ENCODE data around the gene GSTT4.
"Not testable (repeated sequence)": the region's sequence is repeated elsewhere in the genome, so short reads cannot be mapped to it uniquely, and the experiment has no call there.

The GSTT4 gene

DNA sequence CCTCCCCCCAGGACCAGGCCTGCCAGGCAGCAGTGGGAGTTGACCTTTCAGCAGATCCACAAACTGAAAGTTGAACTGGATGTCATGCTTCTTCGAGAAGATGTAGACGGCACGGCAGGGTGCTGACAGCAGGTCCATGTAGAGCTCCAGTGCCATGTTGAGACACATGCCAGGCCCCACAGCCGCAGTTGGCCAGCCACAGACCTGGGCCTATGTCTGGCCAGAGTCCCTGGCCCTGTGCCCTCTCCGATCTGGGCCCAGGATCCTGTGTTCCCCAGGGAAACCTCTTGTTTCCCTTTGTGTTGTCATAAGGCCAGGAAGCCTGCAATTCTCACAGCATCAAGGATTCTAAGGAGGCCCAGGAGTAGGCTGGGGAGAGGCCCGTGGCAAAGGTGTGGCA, at the start of gene GSTT4:
Gene GSTT4 (minus strand): TSS at position 253 of the 400 bp plus-strand sequence. CDS start 97 bp downstream, at position 156.
- DNase-seq (ENCODE audit: low read depth): no peak

DNA sequence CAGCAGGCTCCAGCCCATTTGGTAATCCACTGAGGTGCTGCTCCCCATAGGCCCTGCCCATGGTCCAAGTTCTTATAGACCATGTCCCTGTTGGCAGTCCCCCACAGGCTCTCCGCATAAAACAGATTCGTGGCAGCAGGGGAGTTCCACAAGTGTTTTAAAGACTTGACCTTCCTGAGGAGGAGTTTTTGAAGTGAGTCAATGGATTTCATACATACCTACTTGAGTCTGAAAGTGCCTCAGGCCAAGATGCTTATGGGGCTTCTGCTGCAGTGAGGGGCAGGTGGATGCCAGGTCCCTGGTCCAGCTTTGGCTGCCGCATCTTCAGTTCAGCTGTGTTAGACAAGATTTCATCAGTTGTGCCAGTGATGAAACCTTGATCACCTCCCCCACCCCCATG, 49.1 kb upstream of the GSTT4 start:
- no peak for DNase-seq (ENCODE audit: low read depth)

DNA sequence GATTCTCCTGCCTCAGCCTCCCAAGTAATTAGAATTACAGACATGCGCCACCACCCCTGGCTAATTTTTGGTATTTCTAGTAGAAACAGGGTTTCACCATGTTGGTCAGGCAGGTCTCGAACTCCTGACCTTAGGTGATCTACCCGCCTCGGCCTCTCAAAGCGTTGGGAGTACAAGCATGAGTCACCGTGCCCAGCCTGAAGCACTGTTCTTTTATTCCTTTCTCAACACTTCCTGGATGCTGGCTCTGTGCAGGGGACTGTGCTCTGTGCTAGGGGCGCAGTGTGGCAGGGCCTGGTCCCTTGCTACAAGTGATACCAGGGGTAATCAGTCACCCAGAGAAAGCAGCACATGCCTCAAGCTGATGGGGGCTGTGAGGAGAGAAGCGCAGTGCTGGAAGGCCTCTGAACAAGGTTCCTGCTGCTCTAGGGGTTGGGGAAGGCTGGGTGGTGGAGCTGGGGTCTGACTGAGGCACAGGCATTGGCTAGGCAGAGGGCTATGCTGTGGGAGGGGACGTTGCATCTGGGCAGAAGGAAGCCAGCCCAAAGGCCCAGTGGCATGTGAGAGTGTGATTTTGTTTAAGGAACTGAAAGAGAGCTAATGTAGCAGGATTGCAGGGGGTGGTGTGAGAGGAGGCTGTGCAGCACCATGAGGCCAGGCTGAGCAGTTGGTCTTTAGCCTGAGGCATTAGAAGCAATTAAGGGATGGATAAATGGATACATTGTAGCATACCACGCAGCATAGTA, 48.4 kb upstream of the GSTT4 start:
- no peak for DNase-seq (ENCODE audit: low read depth)

DNA sequence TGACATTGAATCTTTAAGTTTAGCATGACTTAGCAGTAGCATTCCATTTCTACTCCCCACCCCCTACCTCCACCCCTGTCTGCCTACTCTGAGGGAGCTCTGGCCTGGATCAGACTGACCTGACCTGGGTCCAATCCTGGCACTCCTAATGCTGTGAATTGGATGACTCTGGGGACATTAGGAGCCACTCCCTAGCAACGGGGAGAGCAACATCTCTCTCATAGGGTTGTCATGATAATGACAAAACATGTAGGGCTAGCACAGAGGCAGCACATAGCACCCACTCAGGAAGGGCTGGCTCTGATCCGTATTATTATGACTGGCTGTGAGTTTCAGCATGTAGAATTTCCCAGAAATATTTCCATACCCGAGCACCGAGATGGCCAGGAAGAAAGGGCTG, 46.3 kb upstream of the GSTT4 start:
- no peak for DNase-seq (ENCODE audit: low read depth)

DNA sequence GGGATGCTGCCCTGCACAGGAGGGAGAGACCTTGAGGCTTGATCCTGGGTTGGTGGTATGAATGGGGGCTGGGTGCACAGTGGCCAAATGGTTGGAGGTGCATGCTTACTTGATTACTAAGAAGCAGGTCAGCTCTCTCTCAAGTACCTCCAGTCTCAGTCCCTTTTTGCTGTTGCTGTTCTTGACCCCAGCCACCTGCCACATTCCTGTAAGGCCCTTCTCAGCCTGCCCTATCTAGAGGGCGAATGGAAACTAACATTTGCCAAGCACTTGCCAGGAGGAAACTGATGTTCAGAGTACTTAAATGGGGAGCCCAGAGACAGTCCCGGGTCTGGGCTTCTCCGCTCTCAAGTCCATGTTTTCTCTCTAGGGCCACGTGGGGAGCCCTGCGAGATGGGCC, 45.8 kb upstream of the GSTT4 start:
- DNase-seq (ENCODE audit: low read depth): no peak

DNA sequence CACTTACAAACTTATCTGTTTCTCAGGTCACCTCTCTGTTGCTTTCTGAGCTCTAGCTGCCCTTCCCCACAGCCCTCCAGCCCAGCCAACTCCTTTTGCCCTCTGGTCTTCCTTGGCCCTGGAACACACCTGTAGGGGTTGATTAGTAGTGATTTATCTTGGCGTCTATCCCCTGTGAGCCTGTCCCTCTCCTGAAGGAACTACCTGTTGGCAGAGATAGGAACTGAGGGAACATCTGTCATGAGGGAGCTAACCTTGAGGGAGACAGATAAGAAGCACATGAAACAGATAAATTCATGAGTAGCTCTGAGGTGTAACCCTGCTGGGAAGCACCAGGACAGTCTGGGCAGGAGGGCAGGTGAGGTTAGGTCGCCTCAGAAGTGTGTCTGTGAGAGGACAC, 44.7 kb upstream of the GSTT4 start:
- DNase-seq (ENCODE audit: low read depth): no peak

DNA sequence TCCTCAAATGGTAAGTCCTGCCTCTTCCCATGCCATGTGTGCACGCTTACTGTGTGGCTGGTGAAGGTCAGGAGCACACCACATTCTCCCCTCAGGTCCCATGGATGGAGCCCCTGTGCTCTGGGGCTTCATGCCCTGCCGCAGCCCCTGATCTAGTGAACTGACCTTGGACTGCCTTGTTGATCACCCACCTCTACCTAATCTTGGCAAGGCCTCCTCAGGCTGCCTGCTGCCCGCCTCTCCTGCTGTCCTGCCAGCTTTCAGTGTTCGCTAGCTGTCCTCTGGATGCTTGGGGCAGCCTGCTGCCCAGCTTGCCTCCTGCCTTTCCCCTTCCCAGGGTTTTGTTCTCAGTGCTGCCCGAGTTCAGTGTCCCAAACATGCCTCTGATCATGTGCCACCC, 44.0 kb upstream of the GSTT4 start:
- DNase-seq (ENCODE audit: low read depth): no peak

DNA sequence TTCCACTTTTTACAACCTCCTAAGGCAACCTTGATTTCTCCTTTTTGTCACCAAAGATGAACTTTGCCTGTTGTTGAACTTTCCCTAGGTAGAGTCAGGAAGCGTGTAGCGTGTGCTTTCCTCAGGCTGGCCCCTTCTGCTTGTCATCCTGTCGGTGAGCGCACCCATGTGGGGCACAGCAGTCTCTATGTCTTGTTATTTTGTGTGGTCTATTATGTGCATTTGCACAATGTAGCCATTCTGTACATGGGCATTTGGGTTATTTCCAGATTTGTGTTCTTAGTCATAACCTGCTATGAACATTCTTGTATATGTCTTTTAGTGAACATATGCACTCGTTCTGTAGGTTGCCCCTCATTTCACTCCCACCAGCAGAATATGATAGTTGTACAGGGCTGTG, 40.8 kb upstream of the GSTT4 start:
- no peak for DNase-seq (ENCODE audit: low read depth)

DNA sequence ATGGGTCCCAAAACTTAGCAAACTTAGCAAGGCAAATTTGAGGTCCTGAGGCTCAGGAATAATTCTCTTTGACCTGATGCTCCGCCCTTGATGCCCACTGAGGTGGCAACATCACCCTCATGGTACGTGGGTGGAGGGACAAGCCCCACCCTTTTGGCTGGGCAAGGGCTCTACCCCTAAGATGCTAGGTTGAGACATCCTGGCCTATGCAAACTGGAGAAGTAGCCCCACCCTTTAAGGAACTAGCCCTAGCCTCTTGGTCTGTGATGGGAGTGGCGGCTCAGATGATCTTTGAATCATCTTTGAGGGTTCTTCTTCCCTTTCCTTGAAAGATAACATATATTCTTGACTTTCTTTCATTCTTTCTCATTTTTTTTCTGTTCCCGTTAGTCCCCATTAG, 38.7 kb upstream of the GSTT4 start:
- no peak for DNase-seq (ENCODE audit: low read depth)

DNA sequence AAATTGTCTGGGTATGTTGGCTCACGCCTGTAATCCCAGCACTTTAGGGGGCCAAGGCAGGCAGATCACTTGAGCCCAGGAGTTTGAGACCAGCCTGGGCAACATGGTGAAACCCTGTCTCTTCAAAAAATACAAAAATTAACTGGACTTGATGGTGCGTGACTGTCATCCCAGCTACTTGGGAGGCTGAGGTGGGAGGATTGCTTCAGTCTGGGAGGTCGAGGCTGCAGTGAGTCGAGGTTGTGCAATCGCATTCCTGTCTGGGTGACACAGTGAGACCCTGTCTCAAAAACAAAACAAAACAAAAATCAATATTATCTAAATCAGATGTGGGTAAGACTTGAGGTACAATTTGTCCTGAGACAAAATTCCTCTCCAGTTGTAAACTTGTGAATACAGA, 38.2 kb upstream of the GSTT4 start:
- not testable (repeated sequence) for DNase-seq (ENCODE audit: low read depth)

DNA sequence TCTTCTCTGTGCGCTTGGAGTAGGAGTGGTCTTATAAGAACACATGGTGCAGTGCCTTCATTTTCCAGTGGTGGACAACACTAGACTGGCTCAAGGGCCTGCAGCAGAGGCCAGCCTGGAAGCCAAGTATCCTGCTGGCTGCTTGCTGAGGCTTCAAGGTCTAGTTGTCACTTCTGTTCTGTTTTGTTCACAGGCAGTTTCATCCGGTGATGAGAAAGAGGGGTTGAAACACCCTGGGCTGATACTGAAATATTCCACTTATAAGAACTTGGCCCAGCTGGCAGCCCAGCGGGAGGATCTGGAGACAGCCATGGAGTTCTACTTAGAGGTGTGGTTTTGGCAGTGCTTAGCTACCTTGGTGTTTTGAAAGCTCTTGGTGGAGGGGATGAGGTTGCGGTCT, 35.7 kb upstream of the GSTT4 start:
- DNase-seq (ENCODE audit: low read depth): no peak

DNA sequence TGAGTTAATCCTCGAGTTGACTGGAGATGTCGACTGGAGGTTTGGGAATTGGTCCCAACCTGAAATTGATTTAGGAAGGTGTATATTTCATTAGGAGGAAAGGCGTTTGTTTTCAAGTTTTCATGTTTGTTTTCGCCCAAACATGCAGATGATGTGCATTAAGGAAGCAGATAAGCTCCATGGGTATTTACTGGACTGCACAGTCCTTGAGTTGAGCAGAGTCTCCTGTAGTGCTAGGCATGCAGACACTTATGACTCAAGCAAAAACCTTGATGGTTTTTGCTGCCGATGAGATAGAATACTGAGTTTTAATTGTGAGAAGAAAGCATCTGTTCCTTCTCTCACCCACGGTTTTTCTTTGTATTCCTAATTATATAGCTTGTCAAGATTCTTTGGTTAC, 33.8 kb upstream of the GSTT4 start:
- no peak for DNase-seq (ENCODE audit: low read depth)

DNA sequence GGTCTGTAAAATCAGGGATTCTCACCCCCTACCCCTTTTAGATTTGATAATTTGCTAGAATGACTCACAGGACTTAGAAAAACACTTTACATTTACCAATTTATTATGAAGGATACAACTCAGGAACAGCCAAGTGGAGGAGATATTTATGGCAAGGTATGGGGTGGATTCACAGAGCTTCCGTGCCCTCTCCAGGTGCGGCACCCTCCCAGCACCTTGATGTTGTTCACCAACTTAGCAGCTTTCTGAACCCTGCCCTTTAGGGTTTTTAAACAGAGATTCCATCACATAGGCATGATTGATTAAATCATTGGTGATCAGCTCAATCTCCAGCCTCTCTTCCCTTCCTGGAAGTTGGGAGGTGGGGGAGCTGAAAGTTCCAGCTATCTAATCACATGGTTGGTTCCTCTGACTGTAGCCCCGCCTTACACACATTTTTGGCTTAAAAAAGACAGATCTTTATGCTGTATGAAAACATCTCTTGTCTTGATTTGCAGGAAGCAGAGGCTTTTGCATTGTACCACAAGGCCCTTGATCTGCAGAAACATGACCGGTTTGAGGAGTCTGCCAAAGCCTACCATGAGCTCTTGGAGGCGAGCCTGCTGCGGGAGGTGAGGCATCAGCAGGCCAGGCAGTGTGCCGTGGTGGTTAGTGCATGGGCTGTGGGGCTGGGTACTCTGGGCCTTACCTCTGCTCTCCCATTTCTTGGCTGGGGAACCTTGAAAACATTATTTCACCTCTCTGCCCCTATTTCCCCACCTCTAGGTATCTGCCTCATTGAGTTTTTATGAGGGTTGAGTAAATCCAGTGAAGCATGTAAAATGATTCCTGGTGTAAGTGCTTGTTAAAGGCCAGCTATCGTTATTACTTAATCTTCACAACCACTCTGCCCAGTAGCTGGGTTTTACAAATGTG, 32.9 kb upstream of the GSTT4 start:
- DNase-seq (ENCODE audit: low read depth): no peak

DNA sequence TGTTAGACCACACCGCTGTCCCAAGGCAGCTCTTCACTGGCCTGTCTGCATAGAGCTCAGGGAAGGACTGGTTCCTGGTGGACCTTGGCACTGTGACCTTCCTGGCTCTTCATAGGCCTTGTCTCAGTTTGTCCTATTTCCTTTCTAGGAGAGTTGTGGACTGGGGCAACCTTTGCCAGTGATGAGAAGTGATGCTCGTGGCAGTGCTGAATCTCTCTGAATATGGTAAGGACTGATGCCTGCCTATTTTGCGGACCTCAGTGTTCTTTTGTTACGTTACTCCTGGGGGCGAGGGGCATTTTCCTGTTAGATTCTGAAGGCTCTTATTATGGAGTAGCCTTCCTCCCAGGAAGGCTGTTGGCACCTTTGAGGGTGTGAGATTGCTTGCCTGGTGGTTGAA, 30.0 kb upstream of the GSTT4 start:
- no peak for DNase-seq (ENCODE audit: low read depth)

DNA sequence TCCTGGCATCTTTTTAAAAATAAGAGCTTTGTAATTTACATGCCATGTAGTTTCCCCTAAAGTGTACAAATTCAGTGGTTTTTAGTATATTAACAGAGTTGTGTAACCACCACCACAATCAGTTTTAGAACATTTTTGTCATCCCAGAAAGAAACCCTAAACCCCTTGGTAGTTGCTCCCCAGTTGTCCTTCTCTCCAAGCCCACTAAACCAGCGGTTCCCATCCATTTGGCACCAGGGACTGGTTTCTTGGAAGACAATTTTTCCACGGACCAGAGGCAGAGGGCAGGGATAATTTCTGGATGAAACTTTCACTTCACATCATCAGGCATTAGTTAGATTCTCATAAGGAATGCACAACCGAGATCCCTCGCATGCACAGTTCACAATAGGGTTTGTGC, 28.5 kb upstream of the GSTT4 start:
- no peak for DNase-seq (ENCODE audit: low read depth)

DNA sequence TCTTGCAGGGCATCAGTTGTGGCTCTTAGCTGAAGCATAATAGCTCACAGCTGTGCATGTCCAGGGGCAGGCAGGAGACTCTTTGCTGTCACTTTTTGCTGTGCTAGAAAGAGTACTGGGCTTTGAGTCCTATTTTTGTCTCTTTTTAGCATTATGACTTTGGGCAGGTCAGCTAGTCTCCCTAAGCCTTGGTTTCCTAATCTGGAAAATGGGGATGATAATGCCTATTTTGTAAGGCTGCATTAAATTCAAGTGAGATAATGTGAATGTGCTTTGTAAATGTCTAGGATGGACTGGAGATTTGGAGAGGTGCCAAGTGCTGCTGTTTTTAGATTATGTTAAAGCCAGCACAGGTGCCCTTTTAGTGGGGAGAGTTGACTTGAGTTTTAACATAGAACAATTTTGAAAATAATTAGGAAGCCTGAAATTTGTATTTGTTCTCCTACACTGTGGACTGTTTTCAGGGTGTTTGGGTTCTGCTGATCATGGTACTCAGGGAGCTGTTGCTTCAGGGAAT, 25.0 kb upstream of the GSTT4 start:
- DNase-seq (ENCODE audit: low read depth): no peak

DNA sequence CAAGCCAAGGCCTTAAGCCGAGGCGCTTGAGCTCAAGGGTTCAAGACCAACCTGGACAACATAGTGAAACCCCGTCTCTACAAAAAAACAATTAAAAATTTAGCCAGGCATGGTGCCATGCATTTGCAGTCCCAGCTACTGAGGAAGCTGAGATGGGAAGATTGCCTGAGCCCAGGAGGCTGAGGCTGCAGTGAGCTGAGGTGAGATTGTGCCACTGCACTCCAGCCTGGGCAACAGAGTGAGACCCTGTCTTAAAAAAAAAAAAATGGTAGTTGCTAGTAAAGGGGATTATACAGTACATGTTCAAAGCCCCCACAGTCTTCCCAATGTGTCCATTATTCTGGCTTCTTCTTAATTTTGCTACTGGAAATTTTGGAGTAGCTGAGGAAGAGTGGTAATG, 24.1 kb upstream of the GSTT4 start:
- DNase-seq (ENCODE audit: low read depth): no peak

DNA sequence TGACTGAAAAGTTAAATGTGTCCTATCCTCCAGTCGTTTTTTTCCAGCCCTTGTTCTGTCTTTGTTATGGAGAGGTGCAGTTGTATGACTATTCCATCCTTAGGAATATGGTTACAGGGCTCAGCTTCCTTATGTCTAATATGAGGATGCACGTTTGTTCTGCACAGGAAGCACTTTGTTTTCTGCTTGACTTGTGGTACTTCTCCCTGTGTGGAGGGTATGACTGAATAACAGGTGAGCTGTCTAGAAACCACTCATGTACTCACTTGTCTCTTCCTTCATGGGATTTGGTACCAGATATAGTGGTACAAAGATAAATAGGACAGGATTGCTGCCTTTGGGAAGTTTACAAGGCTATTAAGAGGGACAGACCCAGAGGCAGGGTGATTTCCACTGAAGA, 23.3 kb upstream of the GSTT4 start:
- no peak for DNase-seq (ENCODE audit: low read depth)

DNA sequence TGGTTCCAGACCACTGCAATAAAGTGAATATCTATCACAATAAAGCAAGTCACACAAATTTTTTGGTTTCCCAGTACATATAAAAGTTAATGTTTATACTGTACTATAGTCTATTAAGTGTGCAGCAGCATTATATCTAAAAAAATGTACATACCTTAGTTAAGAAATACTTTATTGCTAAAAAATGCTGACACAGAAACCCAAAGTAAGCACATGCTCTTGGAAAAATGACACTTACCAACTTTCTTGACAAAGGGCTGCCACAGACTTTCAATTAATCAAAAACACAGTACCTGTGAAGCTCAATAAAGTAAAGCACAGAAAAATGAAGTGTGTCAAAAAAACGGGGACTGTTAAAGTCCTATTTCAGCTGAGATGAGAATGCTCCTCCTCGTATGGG, 22.7 kb upstream of the GSTT4 start:
- no peak for DNase-seq (ENCODE audit: low read depth)

DNA sequence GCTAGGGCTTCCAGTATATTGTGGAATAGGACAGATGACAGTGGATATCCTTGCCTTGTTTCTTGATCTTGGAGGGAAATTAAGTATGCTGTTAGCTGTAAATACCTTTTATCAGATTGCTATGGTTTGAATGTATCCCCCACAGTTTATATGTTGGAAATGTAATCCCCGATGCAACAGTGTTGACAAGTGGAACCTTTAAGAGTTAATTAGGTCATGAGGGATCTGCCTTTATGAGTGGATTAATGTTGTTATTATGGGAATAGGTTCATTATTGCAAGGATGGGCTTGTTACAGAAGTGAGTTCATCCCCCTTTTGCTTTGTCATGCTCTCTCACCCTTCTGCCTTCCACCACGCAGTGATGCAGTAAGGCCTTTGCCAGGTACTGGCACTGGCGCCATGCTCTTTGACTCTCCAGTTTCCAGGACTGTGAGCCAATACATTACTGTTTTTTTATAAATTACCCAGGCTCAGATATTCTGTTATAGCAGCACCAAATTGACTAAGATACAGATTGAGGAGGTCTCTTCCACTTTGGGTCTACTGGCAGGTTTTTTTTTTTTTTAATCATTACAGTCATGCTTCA, 22.2 kb upstream of the GSTT4 start:
- DNase-seq (ENCODE audit: low read depth): no peak

DNA sequence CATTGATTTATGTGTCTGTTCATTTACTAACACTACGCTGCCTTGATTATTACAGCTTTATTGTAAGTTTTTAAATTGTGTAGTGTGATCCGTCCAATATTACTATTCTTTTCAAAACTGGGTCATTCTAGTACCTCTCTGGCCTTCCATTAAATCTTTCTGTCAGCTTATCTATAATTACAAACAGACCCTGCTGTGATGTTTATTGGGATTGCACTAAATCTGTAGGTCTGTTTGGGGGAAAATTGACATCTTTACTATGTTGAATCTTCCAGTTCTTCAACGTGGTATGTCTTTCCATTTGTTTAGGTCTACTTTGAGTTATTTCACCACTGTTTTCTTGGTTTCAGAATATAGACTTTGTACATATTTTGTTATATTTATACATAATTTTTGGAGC, 21.5 kb upstream of the GSTT4 start:
- no peak for DNase-seq (ENCODE audit: low read depth)

DNA sequence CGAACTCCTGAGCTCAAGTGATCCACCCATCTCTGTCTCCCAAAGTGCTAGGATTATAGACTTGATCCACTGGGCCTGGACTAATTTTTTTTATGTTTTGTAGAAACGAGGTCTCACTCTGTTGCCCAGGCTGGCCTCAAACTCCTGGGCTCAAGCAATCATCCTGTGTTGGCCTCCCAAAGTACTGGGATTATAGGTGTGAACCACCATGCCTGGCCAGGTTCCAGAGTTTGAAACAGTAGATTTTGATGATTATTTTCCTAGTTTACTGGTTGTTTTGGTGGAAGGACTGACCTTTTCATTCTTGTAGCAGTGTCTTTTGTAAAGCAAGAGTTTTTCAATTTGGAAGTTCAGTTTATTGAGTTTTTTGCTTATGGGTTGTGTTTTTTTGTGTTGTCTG, 20.8 kb upstream of the GSTT4 start:
- DNase-seq (ENCODE audit: low read depth): no peak

DNA sequence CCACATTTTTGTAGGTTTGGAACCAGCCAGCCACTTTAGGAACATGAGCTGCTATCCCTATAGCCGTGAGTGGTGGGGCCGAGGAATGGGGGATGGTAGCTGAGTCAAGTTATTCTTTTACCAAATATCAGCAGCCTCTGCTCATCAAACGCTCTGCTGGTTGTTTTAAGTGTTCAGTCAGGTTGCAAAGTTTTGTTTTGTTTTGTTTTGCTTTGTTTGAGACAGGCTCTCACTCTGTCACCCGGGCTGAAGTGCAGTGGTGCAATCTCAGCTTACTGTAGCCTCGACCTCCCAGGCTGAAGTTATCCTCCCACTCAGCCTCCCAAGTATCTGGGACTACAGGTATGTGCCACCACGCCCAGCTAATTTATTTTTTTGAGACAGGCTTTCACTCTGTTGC, 20.2 kb upstream of the GSTT4 start:
- DNase-seq (ENCODE audit: low read depth): no peak
